GM13977 (cell line): Measurements from ENCODE around the gene ALDH3A1.
"Not testable (repeated sequence)": the region's sequence is repeated elsewhere in the genome, so short reads cannot be mapped to it uniquely, and the experiment has no call there.

Source experiments
- DNase-seq: peaks from one replicate; pipeline ENCODE4 v3.0.0; 2012; ENCODE audit warnings: low spot score
- in situ Hi-C: fragments of 300-500 bp; cut with MboI; formaldehyde crosslinking; loops from one replicate; pipeline ENCODE4 v1.12.0; 2022; ENCODE audit warnings: low sequenced_read_pairs, low pct_unique_long_range_greater_than_20kb, mixed read lengths, inconsistent platforms; ENCODE audit not compliant: unreplicated experiment
- TF ChIP-seq, protein P1 (sequence below): IDR thresholded peaks from 2 replicates; pipeline ENCODE4 v1.5.1; 2012; ENCODE audit warnings: mild to moderate bottlenecking, control low read depth; ENCODE audit not compliant: insufficient read depth; ENCODE audit errors: extremely low read depth, missing control alignments

The ALDH3A1 gene

DNA sequence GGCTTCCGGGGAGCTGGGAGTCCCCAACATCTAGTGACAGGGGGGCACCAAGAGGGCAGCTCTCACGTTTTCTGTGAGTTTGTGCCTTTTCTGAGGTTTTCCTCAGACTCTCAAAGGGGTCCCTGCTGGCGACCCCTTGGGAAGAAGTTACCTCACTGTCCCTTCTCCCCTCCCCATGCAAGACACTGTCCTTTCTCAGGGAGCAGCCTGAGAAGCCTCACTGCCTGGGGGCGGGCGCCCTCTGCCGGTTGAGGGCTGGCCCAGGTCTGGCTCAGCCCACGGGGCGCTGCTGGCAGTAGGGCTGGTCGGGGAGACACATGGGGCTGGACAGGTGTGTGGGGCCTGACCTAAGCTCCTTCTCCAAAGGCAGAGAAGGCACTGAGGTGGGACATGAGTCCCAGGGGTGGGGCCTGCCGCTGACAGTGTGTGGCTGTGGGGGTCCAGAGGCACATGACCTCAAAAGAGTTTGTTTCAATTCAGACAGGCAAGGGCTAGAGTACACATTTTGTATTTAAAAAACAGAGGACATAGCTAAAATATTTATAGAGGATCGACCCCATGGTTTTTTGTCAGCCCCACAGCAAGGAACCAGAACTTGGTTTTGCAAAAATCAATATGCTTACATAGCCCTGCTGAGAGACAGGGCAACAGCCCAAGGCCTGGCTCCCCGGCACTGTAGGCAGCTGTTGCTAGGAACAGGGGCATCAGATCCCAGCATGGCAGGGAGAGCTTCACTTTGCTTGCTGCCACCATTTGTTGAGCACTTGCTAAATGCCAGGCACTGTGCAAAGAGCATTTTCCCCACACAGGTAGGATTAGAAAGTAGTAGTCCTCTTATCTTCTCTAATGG, 18.5 kb upstream of the ALDH3A1 start:
- in situ Hi-C loops = loop anchor here (5.0 to 25.0 kb wide), 2 partner anchors 249 to 404 kb away; partner anchors contain the start of gene B9D1
- peak; percentile 84 for DNase-seq
- TF ChIP-seq, protein P1, sequence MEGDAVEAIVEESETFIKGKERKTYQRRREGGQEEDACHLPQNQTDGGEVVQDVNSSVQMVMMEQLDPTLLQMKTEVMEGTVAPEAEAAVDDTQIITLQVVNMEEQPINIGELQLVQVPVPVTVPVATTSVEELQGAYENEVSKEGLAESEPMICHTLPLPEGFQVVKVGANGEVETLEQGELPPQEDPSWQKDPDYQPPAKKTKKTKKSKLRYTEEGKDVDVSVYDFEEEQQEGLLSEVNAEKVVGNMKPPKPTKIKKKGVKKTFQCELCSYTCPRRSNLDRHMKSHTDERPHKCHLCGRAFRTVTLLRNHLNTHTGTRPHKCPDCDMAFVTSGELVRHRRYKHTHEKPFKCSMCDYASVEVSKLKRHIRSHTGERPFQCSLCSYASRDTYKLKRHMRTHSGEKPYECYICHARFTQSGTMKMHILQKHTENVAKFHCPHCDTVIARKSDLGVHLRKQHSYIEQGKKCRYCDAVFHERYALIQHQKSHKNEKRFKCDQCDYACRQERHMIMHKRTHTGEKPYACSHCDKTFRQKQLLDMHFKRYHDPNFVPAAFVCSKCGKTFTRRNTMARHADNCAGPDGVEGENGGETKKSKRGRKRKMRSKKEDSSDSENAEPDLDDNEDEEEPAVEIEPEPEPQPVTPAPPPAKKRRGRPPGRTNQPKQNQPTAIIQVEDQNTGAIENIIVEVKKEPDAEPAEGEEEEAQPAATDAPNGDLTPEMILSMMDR = peak; percentile 99

DNA sequence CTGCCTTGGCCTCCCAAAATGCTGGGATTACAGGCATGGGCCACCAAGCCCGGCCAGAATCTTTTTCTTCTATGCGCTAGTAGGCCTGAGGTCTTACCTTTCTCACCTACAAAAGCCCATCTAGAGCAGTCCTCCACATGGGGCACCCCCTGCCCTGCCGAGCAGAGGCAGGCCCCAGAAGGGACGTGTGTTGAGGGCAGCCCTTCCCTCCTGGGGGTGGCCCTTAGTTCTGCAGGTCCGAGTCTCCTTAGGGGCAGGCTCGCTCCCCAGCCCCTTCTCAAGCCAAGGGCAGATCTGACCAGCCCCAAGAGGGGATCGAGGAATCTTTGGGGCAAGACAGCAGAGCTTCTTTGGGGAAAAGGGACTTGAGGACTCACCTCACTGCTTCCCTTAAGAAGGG, 17.9 kb upstream of the ALDH3A1 start:
- in situ Hi-C loops = loop anchor here (5.0 to 25.0 kb wide), 2 partner anchors 249 to 404 kb away; partner anchors contain the start of gene B9D1
- DNase-seq = no peak
- TF ChIP-seq, protein P1 = no peak

DNA sequence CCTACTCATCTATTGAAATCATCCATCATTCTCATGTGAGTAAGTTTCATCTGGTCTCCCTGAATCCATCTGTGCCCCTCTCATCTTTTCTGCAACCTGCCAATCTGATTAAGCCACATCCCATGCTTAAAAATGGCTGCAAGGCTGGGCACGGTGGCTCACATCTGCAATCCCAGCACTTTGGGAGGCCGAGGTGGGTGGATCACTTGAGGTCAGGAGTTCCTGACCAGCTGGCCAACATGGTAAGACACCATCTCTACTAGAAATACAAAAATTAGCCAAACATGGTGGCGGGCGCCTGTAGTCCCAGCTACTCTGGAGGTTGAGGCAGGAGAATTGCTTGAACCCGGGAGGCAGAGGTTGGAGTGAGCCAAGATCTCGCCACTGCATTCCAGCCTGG, 15.9 kb upstream of the ALDH3A1 start:
- in situ Hi-C loops = loop anchor here (25.0 kb wide), 1 partner anchor 402 kb away; the partner anchor contains the start of gene B9D1
- not testable (repeated sequence) for DNase-seq

DNA sequence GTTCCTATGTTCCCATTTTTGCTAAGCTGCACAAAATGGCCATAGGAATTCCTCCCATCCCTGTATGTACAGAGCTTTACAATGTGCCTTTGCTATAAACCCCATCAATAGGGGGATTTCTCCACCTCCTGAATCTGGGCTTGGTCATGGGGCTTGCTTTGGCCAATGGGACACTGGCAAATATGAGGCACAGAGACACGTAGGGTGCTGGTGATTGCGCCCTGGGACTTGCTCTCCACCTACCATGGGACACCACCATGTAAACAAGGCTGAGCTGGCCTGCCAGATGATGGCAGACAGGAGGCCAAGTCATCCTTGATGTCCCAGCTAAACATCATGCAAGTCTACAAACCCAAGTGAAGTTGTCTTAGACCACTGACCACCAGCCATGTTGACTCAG, 15.3 kb upstream of the ALDH3A1 start:
- TF ChIP-seq, protein P1 = no peak
- in situ Hi-C loops = loop anchor here (25.0 kb wide), 1 partner anchor 401 kb away; the partner anchor contains the start of gene B9D1
- no peak for DNase-seq

DNA sequence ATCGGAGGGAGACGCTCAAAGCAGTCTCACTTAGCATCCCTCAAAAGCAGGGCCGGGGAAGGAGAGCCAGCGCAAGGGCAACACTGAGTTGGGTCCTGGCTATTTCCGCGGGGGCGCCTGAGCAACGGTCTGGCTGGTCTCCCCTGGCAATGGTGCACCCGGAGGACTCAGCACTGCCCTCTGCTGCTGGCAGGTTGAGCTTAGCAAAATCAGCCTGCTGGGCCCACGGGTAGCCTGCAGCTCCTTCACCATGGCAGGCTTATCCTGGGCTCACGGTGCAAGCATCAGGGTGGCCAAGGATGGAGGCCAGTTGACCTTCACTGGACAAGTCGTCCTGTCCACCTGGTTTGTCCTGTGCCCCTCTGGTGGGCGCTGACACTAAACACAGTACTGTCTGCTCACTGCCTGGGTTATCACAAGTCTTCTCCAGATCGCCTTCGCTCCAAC, 14.4 kb upstream of the ALDH3A1 start:
- DNase-seq = peak; percentile 80
- in situ Hi-C loops = loop anchor here (25.0 kb wide), 1 partner anchor 400 kb away; the partner anchor contains the start of gene B9D1
- TF ChIP-seq, protein P1 = peak; percentile 81

DNA sequence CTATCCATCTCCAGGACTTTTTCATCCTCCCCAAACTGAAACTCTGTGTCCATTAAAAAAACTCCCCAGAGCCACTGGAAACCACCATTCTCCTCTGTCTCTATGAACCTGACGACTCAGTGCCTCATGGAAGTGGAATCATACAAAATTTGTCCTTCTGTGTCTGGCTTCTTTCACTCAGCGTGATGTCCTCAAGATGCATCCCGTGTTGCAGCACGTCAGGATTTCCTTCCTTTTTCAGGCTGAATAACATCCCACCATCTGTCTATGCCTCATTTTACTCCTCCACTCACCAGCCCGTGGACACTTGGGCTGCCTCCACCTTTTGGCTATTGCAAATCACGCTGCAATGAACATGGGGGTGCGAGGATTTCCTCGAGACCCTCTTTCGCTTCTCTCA, 12.6 kb upstream of the ALDH3A1 start:
- in situ Hi-C loops = loop anchor here (25.0 kb wide), 1 partner anchor 398 kb away; the partner anchor contains the start of gene B9D1
- TF ChIP-seq, protein P1 = no peak
- no peak for DNase-seq
